HAP-1 (cell line): ENCODE data around the gene FOXN3.
"Not testable (repeated sequence)": the region's sequence is repeated elsewhere in the genome, so short reads cannot be mapped to it uniquely, and the experiment has no call there.

Experiments
- DNase-seq, 2 experiments: peaks; one replicate each; pipeline ENCODE4 v3.0.0-alpha.2; 2016 to 2020; ENCODE audit warnings: low spot score in 2 of 2
- H3K27me3 ChIP-seq: fragments of 250-450 bp; sonication (Bioruptor Pico); 2 replicates; pipeline ENCODE4 v1.5.1; 2020; ENCODE audit warnings: low read depth, mild to moderate bottlenecking, moderate library complexity
- H3K36me3 ChIP-seq: fragments of 250-450 bp; sonication (Bioruptor Pico); replicated peaks from 2 replicates; pipeline ENCODE4 v1.5.1; 2020; ENCODE audit warnings: mild to moderate bottlenecking
- H3K4me1 ChIP-seq: fragments of 250-450 bp; sonication (Bioruptor Pico); 2 replicates; pipeline ENCODE4 v1.5.1; 2020; ENCODE audit warnings: mild to moderate bottlenecking
- H3K4me3 ChIP-seq: fragments of 250-450 bp; sonication (Bioruptor Pico); 2 replicates; pipeline ENCODE4 v1.5.1; 2020; ENCODE audit warnings: mild to moderate bottlenecking, moderate library complexity
- H3K9me3 ChIP-seq: fragments of 250-450 bp; sonication (Bioruptor Pico); 2 replicates; pipeline ENCODE4 v1.5.1; 2020; ENCODE audit warnings: mild to moderate bottlenecking, moderate library complexity
- in situ Hi-C: fragments of 300-500 bp; cut with MboI; formaldehyde crosslinking; loops from 3 replicates; pipeline ENCODE4 v1.14.3; 2020; ENCODE audit warnings: low sequenced_read_pairs, inconsistent platforms, mixed read lengths

Gene FOXN3

GRCh38 chr14:89123851-89124250 is 293.2 kb downstream of the FOXN3 start:
- no peak for DNase-seq
- Histone ChIP-seq H3K27me3 (no peaks in the 10 kb centered on the region), H3K9me3 (no peaks in the 10 kb centered on the region), H3K36me3 (no peaks in the 10 kb centered on the region), H3K4me1 (peaks cover 5% of the 10 kb centered on the region; the same call in 1 of the 2 replicates), H3K4me3 (no peak overlapping the region)
- in situ Hi-C loops = no loop called here

- in situ Hi-C loops = no loop called here
- H3K27me3 ChIP-seq = no peaks in the 10 kb centered on the region
- H3K4me1 ChIP-seq = peaks cover 5% of the 10 kb centered on the region; the same call in 1 of the 2 replicates
- no peaks in the 10 kb centered on the region for H3K9me3 ChIP-seq
- H3K4me3 ChIP-seq = no peak overlapping the region
- no peak for DNase-seq
- H3K36me3 ChIP-seq = no peaks in the 10 kb centered on the region
Measured at GRCh38 chr14:89123215-89123614, 293.8 kb downstream of the FOXN3 start.

- Histone ChIP-seq H3K4me1 (peaks cover 5% of the 10 kb centered on the region; the same call in 1 of the 2 replicates), H3K36me3 (no peaks in the 10 kb centered on the region), H3K4me3 (no peak overlapping the region), H3K27me3 (no peaks in the 10 kb centered on the region), H3K9me3 (no peaks in the 10 kb centered on the region)
- peak; percentile 20 to 58 for DNase-seq
- in situ Hi-C loops = no loop called here
Measured at GRCh38 chr14:89121968-89122620, 294.9 kb downstream of the FOXN3 start.

GRCh38 chr14:89117012-89117411 is 300.0 kb downstream of the FOXN3 start:
- no peaks in the 10 kb centered on the region for H3K9me3 ChIP-seq
- H3K4me1 ChIP-seq = peaks cover 1% of the 10 kb centered on the region; the same call in 1 of the 2 replicates
- no peak overlapping the region for H3K4me3 ChIP-seq
- no peaks in the 10 kb centered on the region for H3K36me3 ChIP-seq
- DNase-seq = no peak
- in situ Hi-C loops = no loop called here
- no peaks in the 10 kb centered on the region for H3K27me3 ChIP-seq

GRCh38 chr14:89114109-89114508 is 302.9 kb downstream of the FOXN3 start:
- Histone ChIP-seq H3K4me3 (no peak overlapping the region), H3K36me3 (no peaks in the 10 kb centered on the region), H3K27me3 (no peaks in the 10 kb centered on the region), H3K4me1 (no peaks in the 10 kb centered on the region), H3K9me3 (no peaks in the 10 kb centered on the region)
- DNase-seq = no peak
- in situ Hi-C loops = no loop called here

- DNase-seq = no peak
- H3K36me3 ChIP-seq = no peaks in the 10 kb centered on the region
- H3K4me1 ChIP-seq = no peaks in the 10 kb centered on the region
- no peak overlapping the region for H3K4me3 ChIP-seq
- no peaks in the 10 kb centered on the region for H3K27me3 ChIP-seq
- in situ Hi-C loops = no loop called here
- no peaks in the 10 kb centered on the region for H3K9me3 ChIP-seq
Measured at GRCh38 chr14:89112720-89113119, 304.3 kb downstream of the FOXN3 start.

- in situ Hi-C loops, H3K27me3 ChIP-seq, H3K36me3 ChIP-seq, H3K4me3 ChIP-seq, H3K4me1 ChIP-seq, H3K9me3 ChIP-seq, DNase-seq: not testable (repeated sequence)
Measured at GRCh38 chr14:89111766-89112543, 305.1 kb downstream of the FOXN3 start.

GRCh38 chr14:89111232-89111631 is 305.8 kb downstream of the FOXN3 start:
- in situ Hi-C loops, H3K27me3 ChIP-seq, H3K9me3 ChIP-seq, H3K4me1 ChIP-seq, H3K36me3 ChIP-seq, H3K4me3 ChIP-seq, DNase-seq: not testable (repeated sequence)

GRCh38 chr14:89110110-89110509 is 306.9 kb downstream of the FOXN3 start:
- Histone ChIP-seq H3K4me1 (no peaks in the 10 kb centered on the region), H3K27me3 (no peaks in the 10 kb centered on the region), H3K36me3 (no peaks in the 10 kb centered on the region), H3K9me3 (no peaks in the 10 kb centered on the region), H3K4me3 (no peak overlapping the region)
- DNase-seq = no peak
- in situ Hi-C loops = no loop called here

- DNase-seq = no peak
- Histone ChIP-seq H3K36me3 (no peaks in the 10 kb centered on the region), H3K4me1 (no peaks in the 10 kb centered on the region), H3K9me3 (no peaks in the 10 kb centered on the region), H3K27me3 (no peaks in the 10 kb centered on the region), H3K4me3 (no peak overlapping the region)
- in situ Hi-C loops = no loop called here
Measured at GRCh38 chr14:89108608-89109007, 308.4 kb downstream of the FOXN3 start.

GRCh38 chr14:89107626-89108025 is 309.4 kb downstream of the FOXN3 start:
- Histone ChIP-seq H3K4me1 (no peaks in the 10 kb centered on the region), H3K27me3 (no peaks in the 10 kb centered on the region; the same call in 1 of the 2 replicates), H3K4me3 (no peak overlapping the region), H3K36me3 (no peaks in the 10 kb centered on the region), H3K9me3 (no peaks in the 10 kb centered on the region)
- in situ Hi-C loops = no loop called here
- DNase-seq = no peak
